HCT116 (cell line): Measurements from ENCODE around the gene SYNPR.

Experiments used
- RAD21 ChIP-seq: IDR thresholded peaks from 2 replicates; pipeline ENCODE4 v1.6.1; 2012; ENCODE audit warnings: low read depth, mild to moderate bottlenecking
- TF ChIP-seq, protein P1 (sequence below): IDR thresholded peaks from 2 replicates; pipeline ENCODE4 v1.6.1; 2012
- TF ChIP-seq, protein P2 (sequence below), 3 experiments: fragments of 200-600 bp in 1 of 3; sonication (generic) in 1 of 3; IDR thresholded peaks in 2 of 3; conservative IDR thresholded peaks in 1 of 3; 2 replicates each; pipeline ENCODE4 v1.5.1; 2012 to 2017; ENCODE audit warnings: low read depth in 2 of 3, low read length in 2 of 3, antibody characterized with exemption in 1 of 3, borderline replicate concordance in 1 of 3, control low read depth in 1 of 3, mild to moderate bottlenecking in 1 of 3, mixed read lengths in 1 of 3, mixed run types in 1 of 3, moderate library complexity in 1 of 3; ENCODE audit not compliant: insufficient read depth in 1 of 3

DNA sequence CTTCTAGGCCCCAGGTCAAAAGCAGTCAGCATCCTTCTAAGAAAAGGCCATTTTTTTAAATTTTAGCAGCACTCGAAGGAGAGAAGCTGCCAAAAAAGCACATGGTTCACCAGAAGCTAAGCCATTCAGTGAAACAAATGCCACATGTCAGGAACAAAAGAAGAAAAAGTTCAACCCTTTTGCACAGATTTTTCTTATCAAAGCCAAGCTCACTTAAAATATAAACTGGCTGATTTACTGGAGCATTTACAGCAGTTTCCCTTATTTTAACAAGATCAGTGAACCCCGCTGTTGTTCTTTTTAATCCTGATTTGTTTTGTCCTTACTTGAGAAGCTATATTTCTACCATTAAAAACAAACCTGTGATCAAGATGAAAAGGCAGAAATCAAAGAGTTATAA, 46.5 kb upstream of the SYNPR start:
- TF ChIP-seq, protein P1, sequence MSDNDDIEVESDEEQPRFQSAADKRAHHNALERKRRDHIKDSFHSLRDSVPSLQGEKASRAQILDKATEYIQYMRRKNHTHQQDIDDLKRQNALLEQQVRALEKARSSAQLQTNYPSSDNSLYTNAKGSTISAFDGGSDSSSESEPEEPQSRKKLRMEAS = no peak
- TF ChIP-seq, protein P2, sequence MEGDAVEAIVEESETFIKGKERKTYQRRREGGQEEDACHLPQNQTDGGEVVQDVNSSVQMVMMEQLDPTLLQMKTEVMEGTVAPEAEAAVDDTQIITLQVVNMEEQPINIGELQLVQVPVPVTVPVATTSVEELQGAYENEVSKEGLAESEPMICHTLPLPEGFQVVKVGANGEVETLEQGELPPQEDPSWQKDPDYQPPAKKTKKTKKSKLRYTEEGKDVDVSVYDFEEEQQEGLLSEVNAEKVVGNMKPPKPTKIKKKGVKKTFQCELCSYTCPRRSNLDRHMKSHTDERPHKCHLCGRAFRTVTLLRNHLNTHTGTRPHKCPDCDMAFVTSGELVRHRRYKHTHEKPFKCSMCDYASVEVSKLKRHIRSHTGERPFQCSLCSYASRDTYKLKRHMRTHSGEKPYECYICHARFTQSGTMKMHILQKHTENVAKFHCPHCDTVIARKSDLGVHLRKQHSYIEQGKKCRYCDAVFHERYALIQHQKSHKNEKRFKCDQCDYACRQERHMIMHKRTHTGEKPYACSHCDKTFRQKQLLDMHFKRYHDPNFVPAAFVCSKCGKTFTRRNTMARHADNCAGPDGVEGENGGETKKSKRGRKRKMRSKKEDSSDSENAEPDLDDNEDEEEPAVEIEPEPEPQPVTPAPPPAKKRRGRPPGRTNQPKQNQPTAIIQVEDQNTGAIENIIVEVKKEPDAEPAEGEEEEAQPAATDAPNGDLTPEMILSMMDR (IDR thresholded peaks at IDR 0.05 in 2 of 3, conservative IDR thresholded peaks at IDR 0.05 in 1 of 3; ENCODE audit: borderline replicate concordance in 1 of 3, insufficient read depth in 1 of 3, low read depth in 2 of 3, low read length in 2 of 3) = no peak
- no peak for TF ChIP-seq RAD21
